Stimulated activated naive CD4-positive, alpha-beta T cell treated with Interleukin-2 at 50 U/mL for 16 hours (primary cell): ENCODE data around the gene CKS2.

Experiments
- DNase-seq: peaks from one replicate; lab custom pipeline; 2025; lab: John Stamatoyannopoulos, UW

Gene CKS2

DNA sequence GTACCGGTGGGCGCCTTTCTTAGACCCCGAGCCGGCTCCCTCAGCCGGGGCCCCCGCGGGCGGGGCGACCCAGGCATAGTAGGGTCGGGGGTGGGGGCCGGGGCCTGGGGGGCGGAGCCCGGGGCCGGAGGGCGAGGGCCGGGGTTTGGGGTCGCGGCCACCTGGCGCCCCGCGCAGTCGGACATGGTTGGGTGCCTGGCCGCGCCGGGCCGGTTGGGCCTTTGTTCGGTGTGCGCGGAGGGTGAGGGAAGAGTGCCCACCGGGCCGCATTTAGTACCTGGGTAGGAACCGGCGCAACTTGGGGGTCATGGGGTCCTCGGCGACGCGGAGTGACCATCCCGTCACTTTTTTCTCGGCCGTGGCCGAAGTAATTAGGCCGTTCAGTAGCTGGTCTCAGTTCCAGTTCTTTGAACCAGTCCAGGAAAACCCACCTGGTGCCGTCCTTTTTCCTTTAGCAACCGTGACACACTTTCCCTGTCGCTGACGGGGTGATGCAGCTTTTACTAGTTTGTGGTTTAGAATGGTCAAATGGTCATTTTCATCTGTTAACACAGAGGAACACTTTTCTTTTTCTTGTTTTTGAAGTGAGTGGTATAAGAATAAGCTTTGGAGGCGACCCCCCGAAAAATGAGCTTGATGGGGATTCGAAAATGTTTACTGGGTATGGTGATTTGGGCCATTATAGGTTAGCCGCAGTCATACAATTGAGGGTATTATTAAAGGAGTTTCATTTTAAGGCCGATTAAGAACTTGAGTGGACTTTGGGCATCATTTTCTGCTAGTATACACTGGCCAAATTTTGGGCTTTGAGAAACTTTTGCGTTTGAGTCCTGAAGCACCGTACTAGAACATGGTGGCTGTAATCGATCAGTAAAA, 589 bp downstream of the CKS2 start:
- DNase-seq, result peak; percentile 30

DNA sequence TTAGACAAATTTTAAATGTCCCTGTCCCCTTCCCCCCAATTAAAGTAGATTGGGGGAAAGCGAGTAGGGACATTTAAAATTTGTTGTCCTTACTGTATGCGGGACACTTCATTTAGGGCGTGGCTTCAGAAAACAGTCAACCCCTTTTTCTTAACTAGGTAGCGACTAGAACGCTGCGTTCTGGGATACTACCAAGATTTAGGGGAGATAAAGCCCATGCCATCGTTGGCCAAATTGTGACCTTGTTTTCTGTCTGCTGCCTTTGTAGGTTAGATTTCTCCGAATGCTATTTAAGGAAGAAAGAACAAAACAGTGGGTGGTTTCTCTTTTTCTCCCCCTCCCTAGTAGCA, 1.2 kb downstream of the CKS2 start:
- no peak for DNase-seq

DNA sequence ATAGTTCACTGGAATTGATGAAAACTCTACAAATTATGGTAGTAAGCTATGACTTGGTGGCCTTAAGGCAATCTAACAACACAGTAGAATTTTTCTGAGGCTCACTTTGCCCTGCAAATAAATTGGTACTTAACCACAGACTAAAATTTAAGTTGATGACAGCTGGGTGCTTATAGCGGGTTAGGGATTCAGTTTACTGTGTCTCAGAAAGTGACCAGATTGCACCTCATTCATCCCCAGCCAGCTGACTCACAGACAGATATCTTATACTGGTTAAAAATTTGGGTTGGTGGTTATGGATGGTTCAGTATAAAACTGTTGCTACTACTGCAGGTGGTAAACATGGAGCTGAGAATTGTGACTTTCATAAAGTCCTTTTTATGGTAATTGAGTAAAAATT, 2.8 kb downstream of the CKS2 start:
- DNase-seq, result no peak

DNA sequence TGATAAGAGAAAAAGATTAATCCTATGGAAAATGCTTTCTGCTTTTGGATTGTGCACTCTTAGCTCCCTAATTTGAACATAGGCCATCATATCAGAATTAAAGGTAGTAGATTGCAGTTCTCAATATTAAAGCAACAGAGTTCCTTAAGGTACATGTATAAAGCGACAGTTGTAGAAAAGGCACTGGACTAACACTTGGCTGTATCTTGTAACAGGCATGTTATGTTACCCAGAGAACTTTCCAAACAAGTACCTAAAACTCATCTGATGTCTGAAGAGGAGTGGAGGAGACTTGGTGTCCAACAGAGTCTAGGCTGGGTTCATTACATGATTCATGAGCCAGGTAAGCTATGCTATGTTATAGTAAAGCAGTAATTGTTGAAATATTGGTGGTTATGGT, 4.0 kb downstream of the CKS2 start:
- no peak for DNase-seq

DNA sequence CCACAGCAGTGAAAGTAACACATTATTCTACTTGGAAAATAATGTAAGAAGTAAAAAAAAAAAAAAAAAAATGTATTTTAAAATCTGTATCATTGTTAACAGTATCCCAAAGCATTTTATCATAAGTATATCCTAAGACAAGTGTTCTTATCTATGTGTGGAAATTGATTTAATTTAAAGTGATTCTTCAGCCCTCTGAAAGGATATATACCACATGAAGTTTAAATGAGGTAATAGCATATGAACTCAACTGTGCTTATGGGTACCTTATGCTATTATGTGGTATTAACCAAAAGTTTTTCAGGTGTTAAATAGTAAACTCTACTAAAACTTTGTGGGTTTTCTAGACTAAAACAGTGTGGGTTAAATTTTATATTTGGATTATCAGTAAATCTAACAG, 4.5 kb downstream of the CKS2 start:
- no peak for DNase-seq

DNA sequence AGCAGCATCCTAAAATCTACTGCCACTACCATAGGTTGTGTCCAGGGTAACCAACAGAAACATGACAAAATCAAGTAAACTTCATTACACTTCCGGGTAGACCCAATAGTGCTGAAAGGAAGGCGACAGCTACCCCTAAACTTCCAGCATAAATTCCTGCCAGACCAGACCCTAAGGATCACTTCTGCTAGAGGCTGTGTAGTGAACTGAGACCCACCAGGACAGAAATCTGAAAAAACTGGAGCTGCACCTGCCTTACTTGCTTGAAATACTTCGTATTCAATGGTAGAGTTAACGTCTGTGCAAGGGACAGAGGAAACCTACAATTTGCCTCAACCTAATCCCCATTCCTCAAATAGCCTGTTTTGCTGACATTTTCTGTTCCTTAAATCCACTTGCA, 6.3 kb downstream of the CKS2 start:
- no peak for DNase-seq

DNA sequence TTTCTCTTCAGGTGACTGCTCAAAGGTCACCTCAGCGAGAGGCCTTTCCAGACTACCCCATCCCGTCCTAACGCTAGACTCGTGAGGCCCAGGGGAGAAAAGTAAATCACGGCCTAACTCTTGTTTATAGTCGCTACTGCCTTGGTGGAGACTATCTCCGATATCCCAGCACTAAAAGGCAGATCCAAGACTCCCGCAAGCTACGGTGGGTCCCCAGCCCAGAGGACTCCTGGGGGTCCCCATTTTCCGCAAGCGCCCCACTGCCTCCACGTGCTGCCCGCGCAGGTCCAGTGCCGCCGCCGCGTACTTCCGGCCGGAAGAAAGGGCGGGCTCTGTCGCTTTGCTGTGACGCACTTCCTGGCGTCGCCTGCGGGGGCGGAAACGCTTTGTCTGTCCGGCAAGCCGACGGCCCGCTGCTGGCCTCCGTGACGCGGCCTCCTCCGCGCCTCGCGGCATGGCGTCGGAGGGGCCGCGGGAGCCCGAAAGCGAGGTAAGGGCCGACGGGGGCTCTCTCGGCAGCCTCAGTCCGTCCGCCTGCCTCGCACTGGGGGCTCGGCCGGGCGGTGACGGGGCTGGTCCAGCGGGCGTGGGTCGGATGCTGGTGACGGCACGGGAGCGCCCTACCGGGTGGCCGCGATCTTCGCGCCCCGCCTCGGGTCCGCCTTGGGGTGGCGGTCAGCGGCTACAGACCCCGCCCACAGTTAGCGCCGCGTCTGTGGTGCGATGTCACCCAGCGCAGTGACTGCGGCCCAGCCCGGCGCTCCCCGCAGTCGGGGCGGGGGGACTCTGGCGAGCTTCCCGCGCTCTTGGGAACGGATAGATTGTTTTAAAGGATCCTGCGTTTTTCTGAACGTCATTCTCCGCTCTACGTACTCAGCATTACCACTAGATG, 7.4 kb downstream of the CKS2 start, which contains the start of gene SECISBP2:
Gene SECISBP2, plus strand, starts transcription at position 378 of the 892 bp plus-strand sequence. Its CDS starts 77 bp downstream, at position 455.
- peak; percentile 93 for DNase-seq

DNA sequence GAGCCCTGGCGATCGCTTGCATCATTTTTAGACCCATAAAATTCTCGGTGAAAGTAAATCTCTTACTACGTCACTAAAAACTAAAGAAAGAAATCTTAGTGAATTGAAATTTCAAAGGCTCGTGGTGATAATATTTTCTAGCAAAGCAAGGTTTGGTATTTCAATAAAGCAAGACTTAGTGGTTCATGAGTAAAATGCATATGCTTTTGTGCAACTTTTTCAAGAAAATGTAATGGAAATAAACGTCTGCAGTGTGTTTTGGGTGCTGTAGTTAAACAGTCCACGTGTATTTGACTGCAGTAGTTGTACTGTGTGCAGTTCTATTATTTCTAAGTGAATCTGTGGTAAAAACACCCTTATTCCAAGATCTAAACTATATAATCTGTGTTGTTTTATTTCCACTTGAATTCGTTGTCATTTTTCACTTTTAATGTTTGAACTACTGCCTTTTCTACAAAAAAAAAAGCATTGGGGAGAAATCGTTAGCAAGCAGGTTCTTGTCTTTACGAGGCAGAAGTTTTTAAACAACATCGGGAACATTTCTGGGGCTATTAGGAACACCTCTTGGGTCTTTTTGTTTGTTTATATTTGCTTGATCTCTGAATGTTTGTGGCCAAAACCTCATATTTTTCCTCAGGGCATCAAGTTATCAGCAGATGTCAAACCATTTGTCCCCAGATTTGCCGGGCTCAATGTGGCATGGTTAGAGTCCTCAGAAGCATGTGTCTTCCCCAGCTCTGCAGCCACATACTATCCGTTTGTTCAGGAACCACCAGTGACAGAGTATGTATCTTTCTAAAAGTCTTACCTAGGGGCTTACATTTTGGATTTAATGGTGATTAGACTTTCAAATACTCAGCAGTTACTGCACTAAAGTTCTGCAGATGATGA, 8.3 kb downstream of the CKS2 start:
- DNase-seq, result no peak

DNA sequence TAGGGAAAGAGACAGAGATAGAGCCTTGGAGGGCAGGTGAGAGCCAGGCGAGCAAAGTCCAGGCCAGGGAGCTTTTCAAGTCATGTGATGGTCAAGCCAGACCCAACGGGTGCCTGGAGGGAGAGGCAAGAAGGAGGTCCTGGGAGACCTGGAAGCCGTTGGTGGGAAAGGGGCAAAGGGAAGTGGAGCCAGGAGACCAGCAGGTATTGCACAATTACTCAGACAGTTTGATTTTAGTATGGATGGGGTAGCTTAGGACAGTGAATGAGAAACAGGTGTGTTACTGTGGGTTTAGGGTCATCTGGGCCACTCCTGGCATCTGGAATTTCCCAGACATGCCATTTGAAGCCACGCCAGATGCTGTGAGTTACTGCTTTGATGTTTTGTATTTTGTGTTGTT, 12.4 kb downstream of the CKS2 start:
- DNase-seq, result no peak

DNA sequence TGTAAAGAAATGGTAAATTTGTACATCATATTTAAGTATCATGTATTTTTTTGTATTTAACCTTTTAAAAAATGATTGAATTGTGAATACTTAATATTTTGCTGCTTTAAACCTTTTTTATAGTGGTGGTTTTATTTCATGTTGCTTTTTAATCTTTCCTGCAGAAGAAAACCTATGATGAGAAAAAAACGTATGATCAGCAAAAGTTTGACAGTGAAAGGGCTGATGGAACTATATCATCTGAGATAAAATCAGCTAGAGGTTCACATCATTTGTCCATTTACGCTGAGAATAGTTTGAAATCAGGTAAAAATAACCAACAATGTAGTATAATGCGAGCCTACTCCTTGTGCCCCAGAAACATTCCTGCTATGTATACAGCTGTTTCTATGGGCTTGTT, 14.7 kb downstream of the CKS2 start:
- DNase-seq, result no peak

DNA sequence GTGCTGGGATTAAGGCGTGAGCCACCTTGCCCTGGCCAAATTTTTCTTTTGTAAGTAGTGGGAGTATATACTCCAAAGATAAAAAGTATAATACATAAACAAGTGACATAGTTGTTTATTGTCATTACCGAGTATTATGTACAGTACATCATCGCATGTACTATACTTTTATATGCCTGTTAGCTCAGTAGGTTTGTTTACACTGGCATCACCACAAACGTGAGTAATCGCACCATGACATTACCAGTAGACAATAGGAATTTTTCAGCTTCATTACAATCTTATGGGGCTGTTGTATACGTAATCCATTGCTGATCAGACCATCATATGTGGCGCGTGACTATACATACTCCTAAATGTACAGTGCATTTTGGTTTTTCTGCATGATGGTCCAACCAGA, 17.1 kb downstream of the CKS2 start:
- no peak for DNase-seq

DNA sequence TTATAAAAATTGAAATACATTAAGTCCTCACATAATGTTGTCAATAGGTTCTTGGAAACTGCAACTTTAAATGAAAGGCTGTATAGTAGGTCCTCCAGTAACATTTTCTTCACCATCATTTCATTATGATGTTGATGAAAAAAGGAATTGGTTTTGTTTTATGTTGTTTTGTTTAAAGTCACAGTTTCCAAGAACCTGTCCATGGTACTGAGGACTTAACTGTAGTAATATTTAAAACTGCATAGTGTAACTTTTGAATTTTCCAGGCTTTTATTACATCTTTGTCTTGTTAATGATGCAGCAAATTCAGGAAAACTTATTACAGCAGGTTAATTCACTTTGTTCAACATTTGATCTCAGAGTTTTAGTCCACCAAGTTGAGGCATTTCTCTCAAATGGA, 18.9 kb downstream of the CKS2 start:
- DNase-seq, result no peak

DNA sequence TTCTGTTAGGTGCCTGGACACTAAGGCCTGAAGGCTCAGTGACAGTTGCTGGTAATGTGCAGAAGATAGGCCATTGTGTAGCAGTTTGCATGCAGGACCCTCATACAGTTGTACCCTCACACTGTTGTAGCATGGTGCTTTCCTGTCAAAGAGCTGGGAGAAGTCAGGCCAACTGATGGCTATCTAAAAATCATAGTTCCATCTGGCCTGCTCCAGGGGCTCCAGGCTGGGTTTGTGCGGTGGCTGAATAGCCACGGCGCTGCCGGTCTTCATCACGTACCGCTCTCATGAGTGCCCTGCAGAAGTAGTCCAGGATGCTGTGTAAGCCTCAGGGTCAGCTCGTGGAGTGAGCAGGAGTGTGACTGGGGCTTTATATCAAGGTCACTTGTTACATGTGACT, 19.5 kb downstream of the CKS2 start:
- no peak for DNase-seq

DNA sequence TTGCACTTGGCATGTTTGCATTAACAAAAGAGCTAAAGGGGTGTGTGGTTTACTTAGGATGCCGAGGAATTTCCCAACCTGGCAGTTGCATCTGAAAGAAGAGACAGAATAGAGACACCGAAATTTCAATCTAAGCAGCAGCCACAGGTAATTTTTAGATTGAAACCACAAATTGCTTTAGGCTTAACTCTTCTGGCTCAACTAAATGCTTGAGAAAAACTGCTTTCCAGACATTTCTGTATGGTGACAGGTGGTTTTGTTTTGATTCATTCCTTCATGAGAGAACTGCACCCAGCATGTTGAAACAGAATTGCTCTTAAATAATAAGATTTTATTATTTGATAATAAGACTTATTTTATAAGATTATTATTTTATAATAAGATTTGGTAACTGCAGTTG, 28.8 kb downstream of the CKS2 start:
- DNase-seq, result no peak

DNA sequence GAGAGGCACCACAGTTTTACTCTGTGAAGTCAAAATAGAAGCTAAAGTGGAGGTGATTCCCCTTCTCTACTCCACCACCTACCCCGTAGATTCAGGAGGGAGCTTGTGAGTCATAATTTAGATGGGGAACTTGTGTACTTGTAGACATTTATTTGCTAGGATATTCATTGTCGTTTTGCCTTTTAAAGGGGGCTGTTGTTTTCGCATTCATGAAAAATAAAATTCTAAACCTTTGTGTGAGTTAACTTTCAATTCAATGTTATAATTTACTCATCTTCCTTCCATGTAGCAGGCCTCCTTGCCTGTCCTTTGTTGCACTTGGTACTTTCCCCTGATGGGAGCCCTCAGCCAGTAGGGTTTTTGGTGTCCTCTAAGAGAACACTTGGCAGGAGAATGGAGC, 29.3 kb downstream of the CKS2 start:
- DNase-seq, result no peak

DNA sequence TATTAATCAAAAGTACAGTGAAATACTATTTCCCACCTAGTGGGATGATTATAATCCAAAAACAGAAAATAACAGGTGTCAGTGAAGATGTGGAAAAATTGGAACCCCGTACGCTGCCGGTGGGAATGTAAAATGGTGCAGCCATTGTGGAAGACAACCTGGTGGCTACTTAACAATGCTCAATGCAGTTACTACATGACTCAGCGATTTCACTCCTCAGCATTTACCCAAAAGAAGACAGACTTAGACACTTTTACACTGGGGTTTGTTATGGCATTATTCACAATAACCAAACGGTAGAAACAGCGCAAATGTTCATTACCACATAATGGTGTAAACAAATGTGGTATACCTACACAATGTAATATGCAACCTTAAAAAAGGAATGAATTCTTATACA, 31.2 kb downstream of the CKS2 start:
- no peak for DNase-seq

DNA sequence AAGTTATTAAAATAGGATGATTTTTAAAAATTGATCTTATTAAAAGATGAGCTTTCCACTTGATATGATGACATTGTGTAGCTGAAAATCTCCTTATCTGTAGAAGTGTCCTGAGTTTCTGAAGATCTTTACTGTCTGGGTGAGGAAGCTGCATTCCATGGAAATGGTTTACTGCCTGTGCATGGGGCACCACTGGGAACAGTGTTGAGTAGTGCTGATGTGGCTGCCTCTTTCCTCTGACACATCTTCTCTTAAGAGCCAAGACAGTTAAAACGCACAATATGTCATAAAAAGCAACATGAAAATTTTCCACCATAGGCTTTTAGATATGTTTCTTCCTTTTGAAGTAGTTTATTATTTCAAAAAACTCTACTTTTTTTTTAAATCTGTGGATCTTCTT, 32.0 kb downstream of the CKS2 start:
- DNase-seq, result no peak

DNA sequence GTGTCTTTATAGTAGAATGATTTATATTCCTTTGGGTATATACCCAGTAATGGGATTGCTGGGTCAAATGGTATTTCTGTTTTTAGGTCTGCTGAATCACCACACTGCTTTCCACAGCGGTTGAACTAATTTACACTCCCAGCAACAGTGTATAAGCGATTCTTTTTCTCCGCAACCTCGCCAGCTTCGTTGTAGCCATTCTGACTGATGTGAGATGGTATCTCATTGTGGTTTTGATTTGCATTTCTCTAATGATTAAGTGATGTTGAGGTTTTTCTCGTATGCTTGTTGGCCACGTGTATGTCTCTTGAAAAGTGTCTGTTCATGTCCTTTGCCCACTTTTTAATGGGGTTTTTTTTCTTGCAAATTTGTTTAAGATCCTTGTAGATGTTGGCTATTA, 32.8 kb downstream of the CKS2 start:
- peak; percentile 26 for DNase-seq

DNA sequence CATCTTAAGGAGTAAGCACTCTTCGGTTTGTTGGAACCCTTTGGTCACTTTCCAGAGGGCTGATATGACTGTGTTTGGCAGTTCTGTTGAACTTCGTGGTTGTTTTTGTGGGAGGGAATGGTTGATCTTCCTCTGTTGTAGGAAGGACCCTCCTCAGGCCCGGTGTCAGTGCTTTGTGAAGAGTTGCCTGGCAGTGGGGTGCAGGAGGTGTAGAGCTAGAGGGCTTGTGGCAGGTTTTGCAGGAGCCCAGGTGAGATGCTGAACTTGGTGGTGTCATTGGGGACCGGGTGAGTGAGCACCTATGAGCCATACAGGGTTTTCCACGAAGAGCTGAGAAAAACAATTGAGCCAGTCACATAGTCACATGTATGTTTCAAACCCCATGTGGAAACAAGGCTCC, 34.5 kb downstream of the CKS2 start:
- no peak for DNase-seq

DNA sequence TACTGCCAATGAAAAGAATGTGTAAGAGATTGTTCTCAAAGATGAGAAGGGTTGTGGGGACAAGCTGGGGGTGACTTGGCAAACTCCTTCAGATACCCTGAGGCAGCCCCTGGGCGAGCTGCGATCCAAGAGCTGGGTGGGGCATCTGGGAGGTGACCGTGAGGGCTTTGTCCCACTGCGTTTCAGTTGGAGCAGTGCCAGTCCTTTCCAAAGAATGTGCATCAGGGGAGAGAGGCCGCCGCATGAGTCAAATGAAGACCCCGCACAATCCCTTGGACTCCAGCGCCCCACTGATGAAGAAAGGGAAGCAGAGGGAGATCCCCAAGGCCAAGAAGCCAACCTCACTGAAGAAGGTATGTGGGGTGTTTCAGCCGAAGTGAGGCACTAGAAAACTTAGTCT, 35.7 kb downstream of the CKS2 start:
- DNase-seq, result no peak

DNA sequence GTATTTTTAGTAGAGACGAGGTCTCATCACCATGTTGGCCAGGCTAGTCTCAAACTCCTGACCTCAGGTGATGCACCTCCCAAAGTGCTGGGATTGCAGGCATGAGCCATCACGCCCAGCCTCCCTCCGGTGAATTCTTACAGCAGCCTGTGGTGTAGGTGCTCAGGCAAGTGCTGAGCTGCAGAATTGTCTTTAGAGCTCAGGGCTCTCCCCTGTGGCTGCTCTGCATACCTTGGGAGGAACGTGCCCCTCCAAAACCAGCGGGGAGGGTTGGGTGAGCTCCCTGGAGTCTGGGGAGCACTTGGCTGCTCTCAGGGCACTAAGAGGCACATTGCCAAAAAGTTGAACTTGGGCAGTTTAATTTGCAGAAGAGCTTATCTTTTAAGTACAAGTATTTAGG, 36.7 kb downstream of the CKS2 start:
- no peak for DNase-seq

DNA sequence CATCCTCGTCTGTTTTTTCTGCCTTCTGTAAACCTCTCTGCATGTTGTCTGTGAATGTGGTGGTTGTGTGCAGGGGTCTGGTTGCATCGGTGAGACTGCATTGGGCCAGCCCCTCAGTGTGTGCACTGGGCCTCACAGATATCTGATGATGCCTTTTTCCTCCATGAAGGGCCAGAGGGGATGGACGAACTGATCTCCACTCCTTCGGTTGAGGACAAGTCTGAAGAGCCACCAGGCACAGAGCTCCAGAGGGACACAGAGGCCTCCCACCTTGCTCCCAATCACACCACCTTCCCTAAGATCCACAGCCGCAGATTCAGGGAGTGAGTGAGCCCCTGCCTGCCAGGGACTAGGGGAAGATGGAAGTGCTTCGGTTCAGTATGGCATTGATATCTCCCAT, 38.6 kb downstream of the CKS2 start:
- no peak for DNase-seq
